Medulla oblongata (tissue), 1 donor: ENCODE results near the gene SGF29.
A peak's percentile ranks its signal among the peaks of the same experiment; 100 is the strongest.
"Not testable (repeated sequence)": the region's sequence is repeated elsewhere in the genome, so short reads cannot be mapped to it uniquely, and the experiment has no call there.

Source experiments
- DNase-seq: peaks from one replicate; pipeline ENCODE4 v3.0.0-alpha.2; 2015; ENCODE audit errors: extremely low spot score

The SGF29 gene

DNA sequence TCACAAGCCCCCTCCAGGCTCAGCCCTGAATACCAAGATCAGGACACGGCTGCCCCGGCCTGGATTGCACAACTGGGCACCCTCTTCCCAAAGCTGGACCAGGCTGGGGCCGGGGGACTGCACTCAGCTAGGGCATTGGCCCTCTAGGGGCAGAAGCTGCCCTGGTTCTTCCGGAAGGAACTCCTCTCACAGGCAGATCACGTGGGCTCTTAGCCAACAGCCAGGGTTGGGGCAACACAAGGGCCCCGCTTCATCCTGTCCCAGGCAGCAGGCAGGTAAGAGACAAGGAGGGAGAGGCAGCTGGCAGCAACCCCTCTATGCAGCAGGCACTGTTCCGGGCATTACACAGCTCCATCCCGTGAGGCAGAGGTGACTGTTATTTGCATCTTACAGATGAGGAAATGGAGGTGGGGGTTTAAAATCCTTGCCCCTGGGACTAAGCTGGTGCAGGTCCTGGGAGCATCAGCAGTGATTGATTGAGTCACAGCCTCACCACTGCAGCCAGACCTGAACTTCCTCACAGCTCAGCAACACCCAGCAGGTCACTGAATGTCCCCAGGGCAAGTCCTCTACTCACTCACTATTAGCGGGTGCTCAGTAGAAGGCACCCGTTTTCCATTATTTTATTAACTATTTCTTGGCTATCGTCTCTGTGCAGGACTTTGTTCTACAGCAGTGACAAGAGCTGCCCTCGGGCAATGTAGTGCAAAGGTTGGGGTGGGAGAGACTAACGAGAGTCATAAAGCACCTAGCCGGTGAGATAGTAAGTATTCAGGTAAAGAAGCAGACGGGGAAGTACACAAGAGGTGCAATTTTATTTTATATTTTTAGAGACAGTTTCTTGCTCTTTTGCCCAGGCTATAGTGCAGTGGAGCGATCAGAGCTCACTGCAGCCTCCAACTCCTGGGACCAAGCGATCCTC lies 58.9 kb downstream of the SGF29 start:
- DNase-seq: not testable (repeated sequence)

DNA sequence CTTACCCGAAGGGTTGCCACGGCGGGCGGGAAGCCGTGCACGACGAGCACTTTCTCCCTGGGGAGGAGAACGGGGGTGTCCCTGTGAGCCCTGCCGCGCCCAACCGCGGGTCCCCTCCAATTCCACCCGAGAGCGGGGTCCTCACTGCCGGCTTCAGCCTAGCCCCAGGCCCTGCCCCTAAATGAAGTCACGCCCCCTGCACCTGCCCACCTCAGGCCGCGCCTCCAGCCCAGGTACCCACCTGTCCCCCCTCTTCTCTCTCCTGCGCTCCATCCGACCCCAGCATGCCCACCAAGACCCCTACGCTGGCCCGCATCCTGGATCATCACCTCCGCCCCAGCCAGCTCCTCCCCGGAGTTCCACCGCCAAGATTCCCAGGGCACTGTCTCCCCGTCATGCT lies 60.2 kb downstream of the SGF29 start:
- DNase-seq: not testable (repeated sequence)

DNA sequence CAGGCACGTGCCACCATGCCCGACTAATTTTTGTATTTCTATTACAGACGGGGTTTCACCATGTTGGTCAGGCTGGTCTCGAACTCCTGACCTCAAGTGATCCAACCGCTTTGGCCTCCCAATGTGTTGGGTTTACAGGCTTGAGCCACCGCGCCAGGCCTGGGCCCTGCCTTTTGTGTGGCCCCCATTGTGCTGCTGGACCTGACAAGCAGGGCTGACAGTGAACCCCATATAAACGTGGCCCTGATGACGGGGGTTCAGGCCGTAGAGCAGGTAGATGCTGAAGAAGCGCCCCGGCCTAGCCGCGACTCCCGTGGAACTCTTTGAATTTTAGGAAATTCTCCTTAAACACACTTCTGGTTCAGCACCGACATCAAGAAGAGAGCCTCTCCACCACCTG lies 60.8 kb downstream of the SGF29 start:
- DNase-seq: not testable (repeated sequence)

GRCh38 chr16:28615486-28616223 lies 61.9 kb downstream of the SGF29 start:
- peak; percentile 40 for DNase-seq

- not testable (repeated sequence) for DNase-seq
These were observed 62.5 kb downstream of the SGF29 start for GRCh38 chr16:28616224-28616577.

DNA sequence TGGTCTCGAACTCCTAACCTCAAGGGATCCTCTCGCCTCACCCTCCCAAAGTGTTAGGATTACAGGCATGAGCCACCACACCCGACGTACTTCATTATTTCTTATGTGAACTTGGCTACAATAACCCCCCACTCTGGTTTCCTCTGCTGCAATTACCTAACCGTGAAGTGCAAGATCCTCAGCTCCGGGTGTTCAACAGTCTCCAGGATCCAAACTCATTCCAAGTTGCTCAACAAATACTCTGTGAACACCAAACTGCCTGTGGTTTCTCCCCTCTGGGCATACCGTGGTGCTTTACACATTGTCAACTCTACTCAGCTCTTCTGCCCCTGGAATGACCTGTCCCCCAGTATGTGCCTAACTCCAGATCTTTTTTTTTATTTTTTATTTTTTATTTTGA lies 62.9 kb downstream of the SGF29 start:
- DNase-seq: no peak

GRCh38 chr16:28617874-28618273 lies 64.2 kb downstream of the SGF29 start:
- DNase-seq: no peak

- not testable (repeated sequence) for DNase-seq
These were observed 66.6 kb downstream of the SGF29 start for GRCh38 chr16:28620316-28620715.

DNA sequence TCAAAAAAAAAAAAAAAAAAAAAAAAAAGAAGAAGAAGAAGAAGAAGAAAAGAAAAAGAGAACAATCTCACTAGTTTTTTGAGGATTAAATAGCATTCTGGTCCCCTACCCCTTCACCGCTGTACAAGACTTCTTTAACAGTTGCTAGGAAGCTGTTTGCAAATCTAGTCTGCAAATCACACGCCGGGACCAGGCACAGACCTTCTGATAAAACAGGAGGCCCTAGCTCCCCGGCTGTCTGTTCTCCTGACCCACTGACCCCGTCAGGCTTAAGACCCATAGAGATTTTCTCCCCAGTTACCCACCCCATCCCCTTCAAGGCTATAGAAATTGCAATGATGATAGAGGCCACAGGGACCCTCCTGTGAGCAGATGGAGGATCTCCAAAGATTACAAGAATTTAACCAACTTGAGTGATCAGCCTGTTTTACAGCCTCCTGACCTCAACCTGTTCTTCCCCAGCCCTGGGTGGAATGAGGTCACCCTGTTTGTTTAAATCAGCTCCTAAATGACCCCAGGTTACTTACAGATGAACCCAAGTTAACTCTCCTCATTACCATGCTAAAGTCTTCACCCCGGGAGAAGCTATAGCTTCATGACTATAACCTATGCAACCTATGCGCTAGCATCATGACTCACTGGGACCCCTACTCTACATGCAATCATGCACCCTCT lies 67.9 kb downstream of the SGF29 start:
- no peak for DNase-seq

DNA sequence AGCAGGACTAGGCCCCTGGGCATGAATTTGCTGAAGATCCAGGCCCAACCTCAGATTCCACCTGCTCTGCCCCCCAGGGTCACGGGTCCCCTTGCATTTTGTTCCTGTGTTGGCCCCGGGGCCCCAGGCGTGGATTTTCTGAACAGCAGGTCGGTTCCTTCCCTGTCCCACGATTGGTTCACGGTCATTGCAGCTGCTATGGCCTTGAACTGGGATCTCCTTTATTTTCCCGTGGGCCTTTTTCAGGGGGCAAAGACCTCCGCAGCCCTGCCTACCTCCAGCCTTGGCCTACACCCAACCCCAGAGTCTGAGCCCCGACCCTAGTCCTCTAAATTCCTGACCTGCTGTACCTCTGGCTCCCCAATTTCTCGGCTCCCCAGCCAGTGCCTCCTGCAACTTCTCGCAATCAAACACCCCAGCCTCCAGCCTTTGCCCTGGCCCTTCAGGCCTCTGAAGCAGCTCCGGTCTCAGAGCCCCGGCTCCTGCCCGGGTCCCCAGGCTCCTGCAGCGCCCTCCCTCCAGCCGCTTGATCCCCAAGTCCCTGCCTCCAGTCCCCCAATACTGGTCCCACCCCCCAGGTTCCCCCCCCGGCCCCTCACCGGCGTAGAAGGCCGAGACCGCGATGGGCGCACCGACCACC lies 68.9 kb downstream of the SGF29 start:
- DNase-seq: not testable (repeated sequence)

DNA sequence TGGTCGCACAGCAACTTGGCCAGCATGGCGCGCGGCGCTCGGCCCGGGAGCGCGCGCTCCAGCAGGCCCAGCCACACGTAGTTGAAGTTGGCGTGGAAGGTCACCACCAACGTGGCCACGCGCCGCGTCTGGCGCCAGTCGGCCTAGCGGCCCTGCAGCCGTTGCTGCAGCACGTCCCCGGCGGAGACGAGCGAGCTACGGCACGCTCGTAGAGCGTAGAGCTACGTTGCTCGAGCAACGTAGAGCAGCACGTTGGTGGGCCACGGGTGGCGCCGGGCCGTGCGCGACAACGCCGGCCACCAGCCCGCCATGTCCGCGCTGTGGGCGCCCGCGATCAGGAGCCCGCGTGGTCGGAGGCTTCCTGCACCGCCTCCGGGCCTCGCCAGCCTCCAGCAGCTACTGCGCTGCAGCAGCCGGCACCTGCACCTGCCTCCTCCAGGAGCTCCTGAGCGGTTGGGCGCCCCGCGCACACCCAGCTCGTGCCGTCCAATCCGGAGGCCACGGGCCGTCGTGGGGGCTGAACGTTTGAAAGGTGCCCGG lies 69.5 kb downstream of the SGF29 start:
- DNase-seq: no peak

- DNase-seq: not testable (repeated sequence)
These were observed 77.2 kb downstream of the SGF29 start for GRCh38 chr16:28630905-28631304.

DNA sequence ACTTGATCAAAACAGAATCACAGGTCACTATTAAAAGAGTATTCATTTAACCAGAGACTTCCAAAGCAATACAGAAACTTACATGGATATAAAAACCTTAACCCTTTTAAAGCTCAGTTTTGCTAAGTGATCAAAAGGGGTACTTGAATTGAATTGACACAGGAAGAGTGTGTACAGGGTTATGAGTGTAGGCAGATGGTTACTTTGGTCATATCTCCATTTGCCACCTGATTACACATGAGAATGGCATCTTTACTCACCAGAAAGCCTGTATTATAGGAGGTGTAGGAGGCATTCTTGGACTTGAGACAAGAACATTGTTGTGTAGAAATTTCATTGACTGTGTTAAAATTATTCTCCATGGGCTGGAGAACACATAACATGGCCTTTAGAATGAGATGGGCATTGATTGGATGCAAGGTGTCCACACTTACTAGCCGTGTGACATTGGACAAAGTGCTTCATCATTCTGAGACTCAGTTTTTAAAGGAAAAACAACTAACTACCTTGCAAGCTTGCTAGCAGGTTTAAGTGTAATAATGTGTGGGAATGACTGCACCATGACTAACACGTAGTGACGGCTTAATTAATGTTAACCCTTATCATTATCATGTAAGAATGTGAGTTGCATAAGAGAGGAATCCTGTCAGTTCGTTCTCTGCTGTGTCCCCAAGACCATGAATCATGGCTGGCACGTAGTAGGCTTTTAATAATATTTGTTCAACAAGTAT lies 82.5 kb downstream of the SGF29 start:
- not testable (repeated sequence) for DNase-seq

DNA sequence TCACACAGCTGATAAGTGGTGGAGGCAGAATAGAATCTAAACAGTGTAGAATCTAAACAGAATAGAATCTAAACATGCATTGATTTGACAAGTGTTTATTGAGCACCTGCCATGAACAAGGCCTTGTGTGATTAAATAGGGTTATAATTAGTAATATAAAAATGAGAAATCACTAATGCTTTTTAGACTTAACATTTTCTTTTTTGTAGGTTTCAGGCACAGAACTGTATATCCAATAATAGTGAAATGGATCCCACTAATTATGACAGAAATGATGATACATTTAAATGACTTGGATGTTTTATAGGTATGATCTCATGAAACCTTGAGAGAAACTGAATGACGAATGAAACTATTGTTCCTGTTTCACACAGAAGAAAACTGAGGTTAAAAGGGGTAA lies 84.0 kb downstream of the SGF29 start, which contains the start of gene NPIPB8:
TSS of gene NPIPB8 (plus strand) at position 301 of the 400 bp plus-strand sequence. CDS start 296 bp downstream, outside the sequence.
- DNase-seq: not testable (repeated sequence)

GRCh38 chr16:28638359-28638758 lies 84.6 kb downstream of the SGF29 start:
- DNase-seq: not testable (repeated sequence)

DNA sequence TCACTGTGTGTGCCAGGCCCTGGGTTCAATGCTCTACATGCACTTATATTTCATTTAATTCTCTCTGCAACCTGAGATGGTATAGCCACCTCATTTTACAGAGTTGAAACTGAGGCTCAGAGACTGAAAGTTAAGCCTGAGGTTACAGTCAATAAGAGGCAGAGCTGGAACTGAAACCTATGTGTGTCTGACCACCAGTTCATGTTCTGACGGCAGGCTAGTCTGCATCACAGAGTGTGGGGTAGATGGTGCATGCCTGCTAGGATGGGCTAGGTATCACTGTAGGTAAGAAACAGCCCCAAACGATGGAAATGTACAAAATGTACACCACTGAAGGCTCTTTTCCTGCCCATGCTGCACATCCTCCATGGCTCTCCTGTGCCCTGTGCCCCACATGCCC lies 86.2 kb downstream of the SGF29 start:
- not testable (repeated sequence) for DNase-seq
